Aorta (tissue), 5 donors: ENCODE data around the gene KCTD15. TPM values are rescaled to one million over a fixed set of nuclear protein-coding genes. Genes with fewer than 3 reads are reported as not detected.

ENCODE experiments used
- ATAC-seq: fragments of 200-7000 bp; cut with Tn5 transposase; one replicate; pipeline ENCODE4 v1.9.1; 2022; ENCODE audit warnings: moderate library complexity; ENCODE audit not compliant: low FRiP score
- DNase-seq, 2 donors: peaks; one replicate each; pipeline ENCODE4 v3.0.0-alpha.2; 2020
- H3K27ac ChIP-seq, 2 donors: one replicate each; pipeline ENCODE4 v1.5.1; 2013; ENCODE audit warnings: low read length in 2 of 2, mild to moderate bottlenecking in 2 of 2, moderate library complexity in 2 of 2, control low read depth in 1 of 2, inconsistent platforms in 1 of 2, low read depth in 1 of 2
- H3K27me3 ChIP-seq, 2 donors: one replicate each; pipeline ENCODE4 v1.6.1; 2013; ENCODE audit warnings: control low read depth in 1 of 2, low read length in 1 of 2, mild to moderate bottlenecking in 1 of 2, moderate library complexity in 1 of 2; ENCODE audit not compliant: insufficient read depth in 2 of 2, control insufficient read depth in 1 of 2
- H3K36me3 ChIP-seq, 2 donors: one replicate each; pipeline ENCODE4 v1.6.1; 2013; ENCODE audit warnings: control low read depth in 1 of 2, low read length in 1 of 2, mild to moderate bottlenecking in 1 of 2; ENCODE audit not compliant: insufficient read depth in 2 of 2, control insufficient read depth in 1 of 2
- H3K4me1 ChIP-seq, 2 donors: one replicate each; pipeline ENCODE4 v1.6.1; 2013; ENCODE audit warnings: low read length in 2 of 2, control low read depth in 1 of 2, mild to moderate bottlenecking in 1 of 2, moderate library complexity in 1 of 2; ENCODE audit not compliant: insufficient read depth in 2 of 2, control insufficient read depth in 1 of 2
- H3K4me3 ChIP-seq, 2 donors: one replicate each; pipeline ENCODE4 v1.5.1; 2013; ENCODE audit warnings: low read length in 2 of 2, control low read depth in 1 of 2, mild to moderate bottlenecking in 1 of 2
- H3K9me3 ChIP-seq: one replicate; pipeline ENCODE4 v1.6.1; 2013; ENCODE audit warnings: mild to moderate bottlenecking, low read length; ENCODE audit not compliant: control insufficient read depth
- WGBS, 2 donors: extraction: QIAGEN DNeasy Blood & Tissue Kit; methylation state at CpG; one replicate each; pipeline ENCODE4 v1.1.7; 2013; 5-methylcytosine and 5-hydroxymethylcytosine counted together
- intact Hi-C, 2 donors: fragments of 100-400 bp; cut with DNase I; formaldehyde crosslinking; loops; one replicate each; pipeline versions ENCODE4 v1.14.2 to v1.15.0; 2022
- polyA plus RNA-seq, 2 donors: library from polyadenylated mRNA; stranded (reverse); fragments of 200-250 nt; gene quantifications; one replicate each; pipeline ENCODE4 v1.2.3, GENCODE V29; 2013
- total RNA-seq, 2 donors: library from RNA; stranded (reverse); fragmentation: NEBNext Ultra II Directional; extraction: Animal tissue kit (Norgen Biotek cat#: 25700); gene quantifications; one replicate each; pipeline ENCODE4 v1.2.1, GENCODE V29; 2021
- donor health status: healthy with polysubstance abuse.
- donor health status: Bipolar disorder and iron deficiency.
- donor health status: DM: no; HTN: no; CAD: no.
- donor health status: DM: no; HTN: no; CAD: no.
- donor health status: DM: yes; HTN: yes; CAD: no.

Gene KCTD15
- total and polyA plus RNA-seq, 4 donors = 12.0 to 63.3 (median 42.5) TPM

GRCh38 chr19:33821871-33822270, 25.2 kb downstream of the KCTD15 start:
- Histone ChIP-seq H3K4me3 (no peak overlapping the region), H3K9me3 (peaks cover 2% of the 10 kb centered on the region), H3K27ac (no peak overlapping the region), H3K27me3 (no peaks in the 10 kb centered on the region), H3K36me3 (no peaks in the 10 kb centered on the region), H3K4me1 (no peaks in the 10 kb centered on the region)
- intact Hi-C loops = no loop called here
- DNase-seq (no peak), ATAC-seq (no peak)
- 69 to 83% methylated on average over 2 of the region's 2 CpGs for WGBS, 2 donors

GRCh38 chr19:33823341-33823740, 26.7 kb downstream of the KCTD15 start:
- ATAC-seq (no peak), DNase-seq (no peak)
- Histone ChIP-seq H3K4me3 (no peak overlapping the region), H3K36me3 (no peaks in the 10 kb centered on the region), H3K27me3 (no peaks in the 10 kb centered on the region), H3K27ac (no peak overlapping the region), H3K4me1 (no peaks in the 10 kb centered on the region), H3K9me3 (peaks cover 2% of the 10 kb centered on the region)
- intact Hi-C loops = no loop called here

- intact Hi-C loops = no loop called here
- ATAC-seq = no peak
These were observed 28.9 kb downstream of the KCTD15 start for GRCh38 chr19:33825556-33825955.

GRCh38 chr19:33826521-33826920, 29.9 kb downstream of the KCTD15 start:
- no peak for DNase-seq
- H3K36me3 ChIP-seq = no peaks in the 10 kb centered on the region

More at GRCh38 chr19:33825556-33825955, 28.9 kb downstream of the KCTD15 start:
- Histone ChIP-seq H3K27me3 (no peaks in the 10 kb centered on the region), H3K27ac (no peak overlapping the region), H3K4me1 (no peaks in the 10 kb centered on the region), H3K4me3 (no peak overlapping the region), H3K9me3 (peaks cover 2% of the 10 kb centered on the region), H3K36me3 (no peaks in the 10 kb centered on the region)
- WGBS, 2 donors = 72 to 73% methylated on average over 6 of the region's 6 CpGs
- no peak for DNase-seq

GRCh38 chr19:33828266-33829075, 31.8 kb downstream of the KCTD15 start:
- Histone ChIP-seq H3K9me3 (no peaks in the 10 kb centered on the region), H3K4me3 (no peak overlapping the region), H3K4me1 (no peaks in the 10 kb centered on the region), H3K27ac (no peak overlapping the region), H3K27me3 (no peaks in the 10 kb centered on the region), H3K36me3 (no peaks in the 10 kb centered on the region)
- no peak for ATAC-seq
- no peak for DNase-seq
- 82% methylated on average over 13 of the region's 13 CpGs for WGBS, 2 donors
- intact Hi-C loops = no loop called here

More at GRCh38 chr19:33826521-33826920, 29.9 kb downstream of the KCTD15 start:
- no peaks in the 10 kb centered on the region for H3K27me3 ChIP-seq
- intact Hi-C loops = no loop called here
- 83 to 85% methylated on average over 7 of the region's 7 CpGs for WGBS, 2 donors
- H3K4me1 ChIP-seq = no peaks in the 10 kb centered on the region
- H3K27ac ChIP-seq = no peak overlapping the region
- no peak for ATAC-seq
- peaks cover 2% of the 10 kb centered on the region for H3K9me3 ChIP-seq
- no peak overlapping the region for H3K4me3 ChIP-seq

- no peaks in the 10 kb centered on the region for H3K27me3 ChIP-seq
- no peak overlapping the region for H3K27ac ChIP-seq
- DNase-seq (no peak), ATAC-seq (no peak)
- H3K9me3 ChIP-seq = no peaks in the 10 kb centered on the region
- intact Hi-C loops = no loop called here
- H3K4me1 ChIP-seq = no peaks in the 10 kb centered on the region
- H3K36me3 ChIP-seq = no peaks in the 10 kb centered on the region
- 91 to 97% methylated on average over 3 of the region's 3 CpGs for WGBS, 2 donors
- no peak overlapping the region for H3K4me3 ChIP-seq
These were observed 33.6 kb downstream of the KCTD15 start for GRCh38 chr19:33830264-33830663.

- Histone ChIP-seq H3K4me3 (no peak overlapping the region), H3K9me3 (no peaks in the 10 kb centered on the region), H3K36me3 (no peaks in the 10 kb centered on the region), H3K27me3 (no peaks in the 10 kb centered on the region), H3K27ac (no peak overlapping the region), H3K4me1 (no peaks in the 10 kb centered on the region)
- 63 to 74% methylated on average over 1 of the region's 1 CpG for WGBS, 2 donors
- no peak for DNase-seq
- ATAC-seq = no peak
- intact Hi-C loops = no loop called here
These were observed 35.2 kb downstream of the KCTD15 start for GRCh38 chr19:33831825-33832224.

GRCh38 chr19:33832633-33833032, 36.0 kb downstream of the KCTD15 start:
- Histone ChIP-seq H3K36me3 (no peaks in the 10 kb centered on the region), H3K27ac (no peak overlapping the region), H3K4me1 (no peaks in the 10 kb centered on the region), H3K27me3 (no peaks in the 10 kb centered on the region), H3K9me3 (no peaks in the 10 kb centered on the region), H3K4me3 (no peak overlapping the region)
- DNase-seq (no peak), ATAC-seq (no peak)
- WGBS, 2 donors = 54 to 76% methylated on average over 7 of the region's 7 CpGs
- intact Hi-C loops = no loop called here

- no peak for DNase-seq
- Histone ChIP-seq H3K9me3 (no peaks in the 10 kb centered on the region), H3K27me3 (no peaks in the 10 kb centered on the region), H3K27ac (no peak overlapping the region), H3K4me3 (no peak overlapping the region), H3K4me1 (no peaks in the 10 kb centered on the region), H3K36me3 (no peaks in the 10 kb centered on the region)
- WGBS, 2 donors = 82 to 84% methylated on average over 4 of the region's 4 CpGs
- intact Hi-C loops = no loop called here
- ATAC-seq = no peak
These were observed 43.7 kb downstream of the KCTD15 start for GRCh38 chr19:33840382-33840781.
